ENCODE data around the gene SPACA9.

- TF ChIP-seq MYC (IDR thresholded peaks at IDR 0.05; ENCODE audit: low read depth, low read length) (no peak), CTCF (IDR thresholded peaks at IDR 0.05; ENCODE audit: low read depth, low read length) (no peak)
Measured at GRCh38 chr9:132853482-132853881, 25.2 kb upstream of the SPACA9 start.
